ENCODE data around the gene PRKAG2. TPM values are rescaled to one million over a fixed set of nuclear protein-coding genes. Genes with fewer than 3 reads are reported as not detected.
A peak's percentile ranks its signal among the peaks of the same experiment; 100 is the strongest.

Gene PRKAG2
- total RNA-seq, 2 experiments from 2014 or later, result 39.3 to 42.3 TPM

DNA sequence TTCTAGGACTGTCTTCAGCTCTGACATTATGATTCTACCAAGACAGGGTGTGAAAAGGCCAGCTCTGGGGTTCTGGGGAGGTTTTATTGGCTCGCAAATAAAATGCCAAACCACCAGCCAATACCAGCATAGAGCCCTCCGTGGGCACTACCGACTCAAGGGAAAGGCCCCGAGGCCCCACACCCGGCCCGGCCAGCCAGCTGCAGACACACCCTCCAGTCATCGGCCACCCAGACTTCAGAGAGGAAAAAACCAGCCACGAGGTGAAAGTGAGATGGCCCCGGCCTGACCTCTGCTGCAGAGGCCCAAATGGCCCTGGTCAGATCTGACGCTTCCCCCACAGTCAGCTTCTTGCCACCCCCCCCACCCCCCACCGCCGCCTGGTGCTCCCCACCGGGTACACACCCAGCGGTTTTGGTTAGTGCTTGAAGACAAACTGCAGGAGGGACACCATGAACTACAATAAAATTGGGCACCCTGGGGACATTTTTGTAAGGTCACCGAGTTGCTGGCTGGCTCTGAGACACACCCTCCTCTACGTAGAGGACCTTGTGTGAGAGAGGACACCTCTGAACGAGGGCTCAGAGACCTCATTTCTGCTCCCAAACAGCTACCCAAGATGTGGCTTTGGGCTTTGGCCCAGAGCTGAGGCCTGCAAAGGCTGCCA, 79.9 kb downstream of the PRKAG2 start:
- CTCF ChIA-PET, result interaction anchor here (1.0 kb wide), 1 partner anchor 15 kb away, joined by 3 read pairs; no protein-coding TSS in a partner anchor
- Histone ChIP-seq H3K27me3 (ENCODE audit: control insufficient read depth in 1 of 2, insufficient read depth in 2 of 2, low read length in 2 of 2) (no peaks in the 10 kb centered on the region), H3K9me3 (ENCODE audit: control insufficient read depth in 1 of 2, insufficient read depth in 1 of 2, low read length in 2 of 2) (no peaks in the 10 kb centered on the region), H3K4me3 (ENCODE audit: low read length) (no peak overlapping the region), H3K36me3 (ENCODE audit: insufficient read depth, low read length) (peaks cover 4% of the 10 kb centered on the region), H3K4me1 (ENCODE audit: insufficient read depth, low read length) (peaks cover 35% of the 10 kb centered on the region), H3K27ac (ENCODE audit: low read depth in 1 of 2, low read length in 2 of 2) (no peak overlapping the region)
- ATAC-seq (ENCODE audit: poor library complexity) (no peak), DNase-seq (peak in 2 of 14 experiments; percentile 33 to 66)
- no peaks in the 10 kb centered on the region for H3K27me3 Mint-ChIP-seq
- no peaks in the 10 kb centered on the region for H3K9me3 Mint-ChIP-seq
- H3K36me3 Mint-ChIP-seq (ENCODE audit: low read depth), result peaks cover 3% of the 10 kb centered on the region
- no peak overlapping the region for H3K27ac Mint-ChIP-seq
- TF ChIP-seq, protein P1, sequence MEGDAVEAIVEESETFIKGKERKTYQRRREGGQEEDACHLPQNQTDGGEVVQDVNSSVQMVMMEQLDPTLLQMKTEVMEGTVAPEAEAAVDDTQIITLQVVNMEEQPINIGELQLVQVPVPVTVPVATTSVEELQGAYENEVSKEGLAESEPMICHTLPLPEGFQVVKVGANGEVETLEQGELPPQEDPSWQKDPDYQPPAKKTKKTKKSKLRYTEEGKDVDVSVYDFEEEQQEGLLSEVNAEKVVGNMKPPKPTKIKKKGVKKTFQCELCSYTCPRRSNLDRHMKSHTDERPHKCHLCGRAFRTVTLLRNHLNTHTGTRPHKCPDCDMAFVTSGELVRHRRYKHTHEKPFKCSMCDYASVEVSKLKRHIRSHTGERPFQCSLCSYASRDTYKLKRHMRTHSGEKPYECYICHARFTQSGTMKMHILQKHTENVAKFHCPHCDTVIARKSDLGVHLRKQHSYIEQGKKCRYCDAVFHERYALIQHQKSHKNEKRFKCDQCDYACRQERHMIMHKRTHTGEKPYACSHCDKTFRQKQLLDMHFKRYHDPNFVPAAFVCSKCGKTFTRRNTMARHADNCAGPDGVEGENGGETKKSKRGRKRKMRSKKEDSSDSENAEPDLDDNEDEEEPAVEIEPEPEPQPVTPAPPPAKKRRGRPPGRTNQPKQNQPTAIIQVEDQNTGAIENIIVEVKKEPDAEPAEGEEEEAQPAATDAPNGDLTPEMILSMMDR (IDR thresholded peaks at IDR 0.05), result no peak
- peaks cover 19% of the 10 kb centered on the region for H3K4me1 Mint-ChIP-seq (ENCODE audit: low read depth)
- no peak overlapping the region for H3K4me3 Mint-ChIP-seq
- intact Hi-C loops (cut with DNase I, micrococcal nuclease), result no loop called here
- POLR2A ChIA-PET, result no interaction called here

DNA sequence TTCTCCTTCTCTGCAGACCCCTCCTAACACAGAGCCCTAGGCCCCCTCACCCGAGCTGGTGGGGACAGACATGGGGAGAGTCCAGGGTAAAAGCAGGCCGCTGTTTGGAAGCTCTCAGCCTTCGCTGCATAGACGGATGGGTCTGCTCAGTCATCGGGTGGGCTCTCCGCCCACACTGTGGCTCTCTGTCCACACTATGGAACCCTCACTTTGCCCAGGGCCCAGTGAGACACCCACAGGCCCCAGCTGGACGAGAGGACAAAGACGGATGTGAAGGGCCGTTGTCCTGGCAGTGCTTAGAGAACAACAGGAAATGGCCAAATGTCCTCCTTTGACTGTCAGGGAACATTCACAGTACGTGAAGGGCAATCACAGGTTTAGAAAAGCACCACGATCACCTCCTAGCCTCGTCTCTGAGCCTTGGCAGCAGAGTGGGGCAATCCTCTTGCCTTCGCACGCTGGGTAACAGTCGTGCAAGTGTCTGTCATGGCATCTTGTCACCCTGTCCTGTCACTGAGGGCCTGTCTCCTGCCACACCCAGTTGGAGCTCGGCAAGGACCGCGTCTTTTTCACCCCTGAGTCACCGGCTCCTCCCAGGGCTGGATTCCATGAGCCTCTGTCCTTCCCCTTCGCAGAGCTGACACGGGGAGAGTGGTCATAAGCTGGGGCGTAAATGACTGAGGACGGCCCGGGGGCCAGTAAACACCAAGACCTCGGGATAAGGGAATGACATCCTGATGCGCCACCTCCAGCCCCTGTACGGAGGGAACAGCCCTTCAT, 80.6 kb downstream of the PRKAG2 start:
- POLR2A ChIA-PET, result no interaction called here
- TF ChIP-seq, protein P1 (IDR thresholded peaks at IDR 0.05), result no peak
- CTCF ChIA-PET, result interaction anchor here (1.0 kb wide), 1 partner anchor 14 kb away, joined by 3 read pairs; no protein-coding TSS in a partner anchor
- no peaks in the 10 kb centered on the region for H3K9me3 Mint-ChIP-seq
- H3K36me3 Mint-ChIP-seq (ENCODE audit: low read depth), result peaks cover 3% of the 10 kb centered on the region
- H3K27ac Mint-ChIP-seq, result no peak overlapping the region
- Histone ChIP-seq H3K4me1 (ENCODE audit: insufficient read depth, low read length) (peaks cover 35% of the 10 kb centered on the region), H3K36me3 (ENCODE audit: insufficient read depth, low read length) (peaks cover 4% of the 10 kb centered on the region), H3K9me3 (ENCODE audit: control insufficient read depth in 1 of 2, insufficient read depth in 1 of 2, low read length in 2 of 2) (no peaks in the 10 kb centered on the region), H3K27ac (ENCODE audit: low read depth in 1 of 2, low read length in 2 of 2) (no peak overlapping the region), H3K27me3 (ENCODE audit: control insufficient read depth in 1 of 2, insufficient read depth in 2 of 2, low read length in 2 of 2) (no peaks in the 10 kb centered on the region), H3K4me3 (ENCODE audit: low read length) (no peak overlapping the region)
- no peak overlapping the region for H3K4me3 Mint-ChIP-seq
- intact Hi-C loops (cut with DNase I, micrococcal nuclease), result no loop called here
- H3K27me3 Mint-ChIP-seq, result no peaks in the 10 kb centered on the region
- ATAC-seq (ENCODE audit: poor library complexity) (no peak), DNase-seq (peak in 2 of 14 experiments; percentile 65 to 81)
- H3K4me1 Mint-ChIP-seq (ENCODE audit: low read depth), result peaks cover 19% of the 10 kb centered on the region

DNA sequence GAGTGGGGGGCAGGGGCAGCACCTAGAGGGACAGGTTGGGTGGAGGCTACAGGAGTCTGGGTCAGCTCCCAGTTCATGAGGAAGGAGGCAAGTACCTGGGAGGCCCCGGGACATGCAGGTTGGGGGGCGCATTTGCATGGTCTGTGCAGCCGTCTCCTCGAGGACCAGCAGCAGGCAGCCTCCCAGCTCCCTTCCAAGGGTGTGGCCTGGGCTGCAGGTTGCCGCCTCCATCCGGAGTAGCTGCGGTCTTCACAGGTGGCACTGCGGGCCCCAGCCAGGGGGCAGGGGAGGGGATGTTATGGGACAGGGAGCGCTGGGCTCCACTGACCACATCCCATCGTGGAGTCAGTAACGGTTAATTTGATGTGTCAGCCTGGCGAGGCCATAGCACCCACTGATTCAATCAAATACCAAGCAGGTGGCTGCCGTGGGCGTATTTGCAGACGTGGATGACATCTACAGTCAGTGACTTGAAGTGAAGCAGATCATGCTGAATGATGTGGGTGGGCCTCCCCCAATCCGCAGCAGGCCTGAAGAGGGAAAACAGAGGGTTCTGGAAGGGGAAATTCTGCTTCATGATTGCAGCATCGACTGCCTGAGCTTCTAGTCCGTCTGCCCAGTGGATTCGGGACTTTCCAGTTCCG, 81.6 kb downstream of the PRKAG2 start:
- Mint-ChIP-seq H3K36me3 (ENCODE audit: low read depth) (peaks cover 3% of the 10 kb centered on the region), H3K4me3 (no peak overlapping the region), H3K27ac (no peak overlapping the region), H3K27me3 (no peaks in the 10 kb centered on the region), H3K4me1 (ENCODE audit: low read depth) (peaks cover 23% of the 10 kb centered on the region), H3K9me3 (no peaks in the 10 kb centered on the region)
- ChIA-PET CTCF (no interaction called here), POLR2A (interaction anchor here (2.1 kb wide), 1 partner anchor 81 kb away, joined by 6 read pairs; the partner anchor contains the start of gene PRKAG2)
- TF ChIP-seq, protein P1 (IDR thresholded peaks at IDR 0.05), result no peak
- Histone ChIP-seq H3K36me3 (ENCODE audit: insufficient read depth, low read length) (peaks cover 4% of the 10 kb centered on the region), H3K27me3 (ENCODE audit: control insufficient read depth in 1 of 2, insufficient read depth in 2 of 2, low read length in 2 of 2) (no peaks in the 10 kb centered on the region), H3K4me3 (ENCODE audit: low read length) (no peak overlapping the region), H3K27ac (ENCODE audit: low read depth in 1 of 2, low read length in 2 of 2) (no peak overlapping the region), H3K4me1 (ENCODE audit: insufficient read depth, low read length) (peaks cover 35% of the 10 kb centered on the region), H3K9me3 (ENCODE audit: control insufficient read depth in 1 of 2, insufficient read depth in 1 of 2, low read length in 2 of 2) (no peaks in the 10 kb centered on the region)
- ATAC-seq (ENCODE audit: poor library complexity) (peak; percentile 74), DNase-seq (peak in 8 of 14 experiments; percentile 7 to 81 (median 31))
- intact Hi-C loops (cut with DNase I, micrococcal nuclease), result no loop called here
